HG03280 (cell line): Measurements from ENCODE around the gene ANXA8.

ENCODE experiments used
- ATAC-seq: cut with Tn5 transposase; IDR thresholded peaks from one replicate; pipeline ENCODE4 v1.9.1; 2021; ENCODE audit warnings: mild to moderate bottlenecking, moderate library complexity; ENCODE audit not compliant: unreplicated experiment

The ANXA8 gene

DNA sequence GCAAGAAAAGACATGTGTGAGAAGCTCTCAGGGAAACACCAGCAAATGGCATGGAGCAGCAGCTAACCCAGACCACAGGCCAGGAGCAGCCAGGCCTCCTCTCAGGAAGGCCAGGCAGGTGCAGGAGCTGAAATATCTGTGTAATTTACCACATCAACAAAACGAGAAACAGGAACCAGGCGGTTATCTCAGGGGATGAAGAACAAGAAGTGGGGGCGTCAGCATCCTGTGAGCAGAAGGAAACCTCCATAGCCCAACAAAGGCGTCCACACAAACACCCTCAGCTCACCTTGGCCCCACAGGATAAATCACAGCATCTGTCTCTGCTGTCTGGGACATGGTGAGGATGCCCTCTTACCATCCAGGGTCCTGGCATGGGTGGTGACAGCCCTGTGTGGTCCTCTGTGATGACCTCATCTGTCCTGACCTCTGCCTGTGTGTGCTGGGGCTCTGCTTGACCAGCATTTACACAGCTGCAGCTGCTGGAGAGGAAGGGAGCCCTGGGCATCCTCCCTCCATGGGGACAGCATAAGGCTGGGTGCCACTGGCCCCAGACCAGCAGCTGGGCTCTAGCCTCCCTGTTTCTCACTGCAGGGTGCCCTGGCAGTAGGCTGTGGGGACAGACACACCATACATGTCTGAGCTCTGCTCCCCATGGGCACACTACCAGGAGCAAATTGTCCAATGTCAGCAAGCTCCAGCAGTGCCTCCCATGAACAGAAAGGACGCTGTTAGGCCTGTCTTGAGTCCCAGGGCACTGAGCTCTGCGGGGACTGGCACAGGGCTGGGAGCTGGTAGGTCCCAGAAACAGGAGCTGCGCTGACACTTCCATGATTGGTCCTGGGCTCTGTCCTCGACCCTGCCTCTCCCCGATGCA, 34.6 kb downstream of the ANXA8 start:
- no peak for ATAC-seq

DNA sequence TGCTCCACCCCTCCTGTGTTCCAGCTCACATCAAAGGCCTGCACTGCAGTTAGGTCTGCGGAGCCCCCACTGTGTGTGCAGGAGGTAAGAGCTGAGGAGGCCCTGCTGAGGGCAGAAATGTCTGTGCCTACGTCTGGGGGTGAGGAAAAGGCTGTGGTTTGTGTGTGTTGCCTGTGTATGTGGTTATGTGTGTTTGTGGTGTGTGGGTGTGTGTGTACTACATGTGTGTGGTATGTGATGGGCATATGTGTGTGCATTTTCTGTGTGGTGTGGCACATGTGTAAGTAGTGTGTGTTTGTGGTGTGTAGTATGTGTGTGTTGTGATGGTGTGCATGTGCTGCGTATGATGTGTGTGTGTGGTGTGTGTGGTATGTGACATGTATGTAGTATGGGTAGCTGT, 36.2 kb downstream of the ANXA8 start:
- no peak for ATAC-seq

DNA sequence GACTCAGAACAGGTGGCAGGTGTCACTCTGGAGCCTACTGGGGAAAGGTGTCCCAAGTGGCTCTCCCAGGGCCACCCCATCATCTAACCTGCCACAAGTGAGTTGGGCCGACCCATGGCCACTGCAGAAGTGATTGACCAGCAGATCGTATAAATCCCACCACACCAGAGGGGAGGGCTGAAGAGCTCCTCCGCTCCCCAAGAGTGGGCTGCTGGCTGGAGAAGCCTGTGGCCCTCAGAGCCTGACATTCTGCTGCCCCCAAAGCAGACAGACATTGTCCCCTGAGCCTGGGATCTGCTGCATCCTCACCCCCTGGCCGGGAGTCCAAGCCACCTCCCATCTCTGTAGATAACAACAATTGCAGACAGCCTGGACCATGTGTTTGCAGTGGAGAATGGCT, 36.7 kb downstream of the ANXA8 start:
- ATAC-seq: no peak

DNA sequence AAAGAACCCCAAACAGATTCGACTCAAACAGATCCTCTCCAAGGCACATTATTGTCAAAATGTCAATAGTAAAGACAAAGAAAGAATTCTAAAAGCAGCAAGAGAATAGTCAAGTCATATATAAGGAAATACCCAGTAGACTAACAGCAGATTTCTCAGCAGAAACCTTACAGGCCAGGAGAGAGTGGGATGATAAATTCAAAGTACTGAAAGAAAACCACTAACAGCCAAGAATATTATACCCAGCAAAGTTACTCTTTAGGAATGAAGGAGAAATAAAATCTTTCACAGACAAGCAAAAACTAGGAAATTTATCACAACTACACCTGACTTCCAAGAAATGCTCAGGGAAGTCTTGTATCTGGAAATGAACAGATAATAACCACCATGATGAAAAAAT, 38.2 kb downstream of the ANXA8 start:
- no peak for ATAC-seq

DNA sequence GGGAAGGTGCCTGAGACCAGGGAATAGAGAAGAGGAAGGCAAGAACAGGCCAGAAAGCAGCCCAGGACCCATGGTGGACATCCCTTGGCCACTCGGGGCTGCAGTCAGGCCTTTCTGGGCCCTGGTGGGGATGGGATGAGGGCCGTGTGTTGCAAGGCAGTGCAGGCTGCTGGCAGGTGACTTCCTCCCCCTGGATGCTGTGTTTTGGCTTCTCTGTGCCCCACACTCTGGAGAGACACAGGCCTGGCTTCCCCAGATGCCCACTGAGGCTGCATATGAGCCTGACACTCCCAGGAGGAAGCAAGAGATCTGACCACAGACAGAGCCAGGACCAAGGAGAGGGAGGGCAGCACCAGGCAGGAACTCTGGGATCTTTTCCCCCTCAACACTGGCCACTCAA, 39.9 kb downstream of the ANXA8 start:
- ATAC-seq: no peak

DNA sequence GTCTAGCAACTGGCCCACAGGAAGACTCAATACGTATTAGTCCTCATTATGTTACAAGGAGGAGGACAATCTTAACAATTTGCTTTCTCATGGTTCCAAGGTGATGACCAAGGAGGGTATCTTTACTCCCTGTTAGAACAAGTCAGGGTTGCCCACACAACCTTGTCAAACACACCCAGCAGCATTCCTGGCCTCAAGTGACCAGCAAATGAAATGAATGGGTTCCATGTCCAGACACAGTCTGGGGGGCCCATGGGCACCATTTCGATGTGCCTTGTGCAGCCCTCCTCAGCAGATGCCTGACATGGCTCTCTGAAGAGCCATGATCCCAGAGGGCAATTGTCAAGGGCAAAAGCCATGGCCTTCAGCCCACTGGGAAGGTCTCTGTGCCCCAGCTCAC, 40.8 kb downstream of the ANXA8 start:
- no peak for ATAC-seq

DNA sequence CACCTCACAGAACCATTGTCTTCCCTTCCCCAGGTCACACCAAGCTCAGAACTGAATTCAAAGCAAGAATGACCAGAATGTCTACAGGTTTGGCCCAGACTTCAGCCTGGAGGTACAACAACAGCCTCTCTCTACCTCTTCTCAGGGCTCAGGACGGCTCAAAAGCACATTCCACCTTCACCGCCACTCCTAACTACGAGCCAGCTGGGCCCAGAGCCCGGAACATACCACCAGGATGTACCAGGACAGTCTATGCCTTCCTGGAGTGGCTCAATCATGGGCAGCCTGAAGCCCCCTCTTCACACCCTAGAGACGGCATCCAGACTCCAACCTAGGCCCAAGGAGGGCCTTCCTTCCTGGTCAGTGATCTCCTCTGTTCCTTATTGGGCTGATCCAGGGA, 41.6 kb downstream of the ANXA8 start:
- ATAC-seq: no peak

DNA sequence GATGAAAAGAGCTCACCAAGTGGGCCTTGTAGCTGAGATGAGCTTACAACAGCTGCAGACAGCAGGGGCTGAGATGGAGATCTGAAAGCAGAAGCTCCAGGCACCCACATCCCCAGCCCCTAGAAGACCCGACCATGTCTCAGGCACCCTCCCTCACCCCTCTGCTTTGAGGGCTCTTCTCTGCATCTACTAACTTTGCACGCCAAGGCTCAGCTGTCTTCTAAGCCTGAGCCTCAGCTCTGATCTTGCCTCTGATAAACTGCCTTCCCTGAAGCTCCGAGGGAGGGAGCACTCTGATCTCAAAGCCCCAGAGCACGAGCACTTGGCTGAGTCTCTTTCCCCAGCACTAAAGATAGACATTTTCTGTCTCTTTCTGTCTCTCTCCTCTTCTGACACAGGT, 42.0 kb downstream of the ANXA8 start:
- no peak for ATAC-seq

DNA sequence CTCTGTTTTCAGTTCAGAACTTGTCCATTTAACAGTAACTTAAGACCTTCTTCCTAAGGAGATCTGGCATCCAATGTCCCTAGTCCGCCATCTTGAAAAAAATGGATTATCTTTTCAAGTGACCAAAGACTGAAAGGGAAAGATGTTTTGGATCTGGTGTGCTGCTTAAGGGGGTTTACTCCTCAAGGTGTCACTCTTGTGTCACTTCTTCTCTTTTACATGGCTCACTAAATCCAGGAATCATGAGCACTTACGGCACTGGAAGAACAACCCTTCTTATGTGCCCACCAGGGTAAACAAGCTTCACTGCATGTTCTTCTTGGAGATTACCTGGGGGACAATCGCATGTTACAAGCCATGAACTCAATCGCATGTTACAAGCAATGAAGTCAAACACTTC, 43.7 kb downstream of the ANXA8 start:
- no peak for ATAC-seq

DNA sequence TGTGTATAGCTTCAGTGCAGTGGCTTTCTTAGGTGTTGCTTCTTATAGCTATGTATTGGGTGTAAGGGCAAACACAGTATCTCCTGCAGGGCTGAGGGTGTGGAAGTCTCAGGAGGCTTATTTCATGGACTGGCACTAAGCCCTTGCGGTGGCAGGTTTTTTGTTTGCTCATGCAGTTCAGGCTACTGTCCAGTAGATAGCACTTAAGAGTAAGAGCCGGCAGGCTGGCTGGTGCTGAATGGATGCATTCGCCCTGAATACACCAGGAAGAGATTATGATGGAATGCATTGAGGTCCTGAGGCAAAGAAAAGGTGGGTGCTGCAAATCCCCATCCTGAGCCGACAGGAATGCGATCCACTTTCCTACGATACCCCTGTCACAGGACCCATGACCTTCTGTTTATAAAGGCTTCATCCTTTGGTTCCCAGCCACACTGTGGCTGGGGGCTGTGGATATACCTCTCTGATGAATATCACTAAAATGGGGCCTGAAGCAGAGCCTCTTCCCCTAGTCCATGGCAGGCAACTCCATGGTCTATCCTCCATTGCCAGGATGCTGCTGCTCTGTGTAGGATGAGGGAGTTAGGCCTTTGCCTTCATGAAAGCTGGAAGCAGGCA, 44.9 kb downstream of the ANXA8 start:
- ATAC-seq: no peak

DNA sequence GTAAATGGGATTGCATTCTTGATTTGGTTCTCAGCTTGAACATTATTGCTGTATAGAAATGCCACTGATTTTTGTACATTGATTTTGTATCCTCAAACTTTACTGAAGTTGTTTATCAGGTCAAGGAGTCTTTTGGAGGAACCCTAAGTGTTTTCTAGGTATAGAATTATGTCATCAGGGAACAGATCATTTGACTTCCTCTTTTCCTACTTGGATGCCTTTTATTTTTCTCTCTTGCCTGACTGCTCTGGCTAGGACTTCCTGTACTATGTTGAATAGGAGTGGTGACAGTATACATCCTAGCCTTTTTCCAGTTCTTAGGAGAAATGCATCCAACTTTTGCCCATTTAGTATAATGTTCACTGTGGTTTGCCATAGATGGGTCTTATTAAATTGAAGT, 48.8 kb downstream of the ANXA8 start:
- no peak for ATAC-seq

DNA sequence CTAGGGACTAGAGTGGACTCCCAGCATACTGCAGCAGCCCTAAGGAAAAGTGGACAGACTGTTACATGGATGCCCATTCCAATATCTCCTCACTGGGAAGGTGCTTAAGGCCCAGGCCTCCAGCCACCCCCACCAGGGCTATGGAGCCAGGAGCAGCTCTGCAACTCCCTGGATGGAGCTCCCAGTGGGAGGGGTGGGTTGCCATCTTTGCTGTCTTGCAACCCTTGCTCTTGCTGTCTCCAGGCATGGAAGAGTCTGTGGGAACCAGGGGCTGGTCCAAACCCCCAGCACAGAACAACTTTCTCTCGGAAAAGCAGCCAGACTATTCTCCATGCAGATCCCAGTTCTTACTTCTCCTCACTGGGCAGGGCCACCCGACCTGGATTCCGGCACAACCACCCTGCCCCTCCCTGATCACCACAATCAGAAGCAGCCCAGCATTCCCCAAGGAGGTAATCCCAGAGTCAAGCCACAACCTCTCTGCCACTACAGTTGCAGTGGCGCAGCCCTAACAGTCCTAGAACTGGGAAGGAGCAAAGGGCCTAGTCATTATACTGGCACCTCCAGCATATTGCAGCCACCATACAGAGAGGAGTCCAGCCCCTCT, 58.0 kb downstream of the ANXA8 start:
- ATAC-seq: no peak

DNA sequence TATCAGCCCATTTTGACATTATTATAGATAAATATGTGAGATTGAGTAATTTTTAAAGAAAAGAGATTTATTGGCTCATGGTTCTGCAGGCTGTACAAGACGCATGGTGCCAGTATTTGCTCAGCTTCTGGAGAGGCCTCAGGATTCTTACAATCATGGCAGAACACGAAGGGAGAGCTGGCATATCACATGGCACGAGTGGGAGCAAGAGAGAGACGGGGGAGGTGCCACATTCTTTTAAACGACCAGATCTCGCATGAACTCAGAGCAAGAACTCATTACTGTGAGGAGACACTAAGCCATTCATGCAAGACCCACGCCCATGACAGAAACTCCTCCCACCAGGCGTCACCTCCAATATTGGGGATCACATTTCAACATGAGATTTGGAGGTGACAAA, 59.7 kb downstream of the ANXA8 start:
- no peak for ATAC-seq

DNA sequence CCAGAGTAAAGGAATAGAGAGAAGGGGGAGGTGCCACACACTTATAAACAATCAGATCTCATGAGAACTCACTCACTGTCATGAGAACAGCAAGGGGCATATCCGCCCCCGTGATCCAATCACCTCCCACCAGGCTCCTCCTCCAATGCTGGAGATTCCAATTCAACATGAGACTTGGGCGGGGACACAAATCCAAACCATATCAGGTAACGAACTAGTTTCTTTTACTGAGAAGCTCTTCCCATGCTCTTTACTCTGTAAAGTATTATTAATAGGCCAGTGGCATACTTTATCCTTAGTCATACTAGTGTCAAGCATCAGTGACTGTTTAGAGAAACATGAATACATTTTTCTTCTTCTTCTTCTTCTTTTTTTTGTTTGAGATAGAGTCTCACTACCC, 60.4 kb downstream of the ANXA8 start:
- ATAC-seq: no peak

DNA sequence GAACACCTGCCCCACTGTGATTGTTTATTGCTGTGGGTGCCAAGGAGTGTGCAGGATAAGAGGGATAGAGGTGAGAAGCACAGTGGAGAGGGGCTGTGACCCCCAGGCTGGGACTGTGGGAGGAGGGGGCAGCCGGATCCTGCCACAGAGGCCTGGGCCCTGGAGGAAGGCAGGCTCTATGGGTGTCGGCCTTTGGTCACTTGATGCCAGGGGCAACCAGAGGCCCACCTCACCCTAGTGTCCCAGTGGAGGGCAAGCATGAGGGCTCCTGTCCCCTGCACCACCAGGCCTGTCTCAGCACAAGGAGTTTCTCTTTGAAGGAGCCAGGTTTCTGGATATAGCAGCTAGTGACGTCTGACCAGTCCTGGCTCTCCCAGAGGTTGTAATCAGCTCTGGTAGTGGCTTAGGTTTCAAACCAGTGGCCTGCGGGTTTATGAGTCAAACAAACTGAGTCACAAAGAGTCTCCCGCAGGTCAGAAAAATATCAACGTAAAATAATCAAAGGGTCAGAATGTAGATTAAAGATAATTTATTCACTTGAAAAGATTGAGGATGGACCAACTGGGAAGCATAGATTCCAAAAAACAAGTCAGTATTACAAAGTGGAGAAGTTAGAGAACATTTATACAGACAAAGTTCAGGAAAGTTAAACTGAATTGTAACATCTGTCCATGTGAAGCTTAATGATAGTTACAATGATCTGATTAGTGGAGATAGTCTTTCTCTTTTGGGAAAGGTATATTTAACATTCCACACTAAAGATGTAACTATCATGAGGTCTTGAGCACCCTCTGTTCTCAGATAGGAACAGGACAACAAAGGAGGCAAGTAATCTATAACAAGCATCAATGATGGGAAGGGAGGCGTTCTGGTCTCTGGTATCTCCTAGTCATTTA, 62.6 kb downstream of the ANXA8 start:
- no peak for ATAC-seq

DNA sequence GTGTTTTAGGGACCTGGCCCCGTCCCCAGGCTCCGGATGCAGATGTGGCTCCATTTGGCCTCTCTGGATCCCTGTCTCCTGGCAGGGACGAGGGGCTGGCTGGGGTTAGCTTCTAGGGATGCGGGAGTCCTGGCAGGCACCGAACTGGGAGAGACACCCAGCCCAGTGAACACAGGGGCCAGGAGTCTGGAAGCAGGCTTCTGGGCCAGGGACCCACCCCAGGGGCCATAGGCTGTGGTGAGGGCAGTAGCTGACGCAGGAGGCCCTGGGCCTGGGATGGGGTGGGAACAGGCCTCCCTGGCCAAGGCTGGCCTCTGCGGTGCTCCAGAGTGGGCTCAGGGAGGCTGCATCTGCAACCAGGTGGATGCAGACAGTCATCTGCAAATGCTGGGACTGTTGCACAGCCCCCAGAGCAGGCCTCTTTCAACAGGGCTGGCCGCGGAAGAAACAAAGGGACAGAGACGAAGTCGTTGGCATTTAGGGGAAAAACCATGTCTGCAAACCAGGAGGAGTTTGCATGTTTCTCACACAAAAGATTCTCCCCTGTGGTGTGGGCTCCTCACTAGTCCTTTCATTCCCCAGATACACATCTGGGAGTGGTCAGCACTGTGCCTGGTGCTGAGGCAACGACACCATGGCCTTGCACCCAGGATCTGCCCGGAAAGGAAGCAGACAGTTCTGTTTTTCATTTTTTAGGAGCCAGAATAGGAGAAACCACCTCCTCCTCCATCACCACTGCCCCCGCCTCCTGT, 63.4 kb downstream of the ANXA8 start:
- no peak for ATAC-seq

DNA sequence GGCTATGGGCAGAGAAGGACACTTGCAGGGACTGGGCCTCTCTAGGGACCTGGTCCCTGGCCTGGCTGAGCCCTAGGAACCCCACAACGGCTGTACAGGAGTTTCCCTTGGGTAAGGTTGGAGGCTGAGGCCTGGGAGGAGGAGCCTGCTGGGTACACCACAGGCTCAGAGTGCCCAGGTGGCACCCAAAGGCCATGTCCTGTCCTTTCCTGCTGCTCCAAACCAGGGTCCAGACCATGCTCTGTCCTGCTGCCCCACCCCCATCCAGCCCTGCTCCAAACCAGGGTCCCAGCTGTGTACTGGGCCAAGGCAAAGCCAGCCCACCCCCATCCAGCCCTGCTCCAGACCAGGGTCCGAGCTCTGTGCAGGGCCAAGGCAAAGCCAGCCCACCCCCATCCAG, 64.5 kb downstream of the ANXA8 start:
- ATAC-seq: no peak

DNA sequence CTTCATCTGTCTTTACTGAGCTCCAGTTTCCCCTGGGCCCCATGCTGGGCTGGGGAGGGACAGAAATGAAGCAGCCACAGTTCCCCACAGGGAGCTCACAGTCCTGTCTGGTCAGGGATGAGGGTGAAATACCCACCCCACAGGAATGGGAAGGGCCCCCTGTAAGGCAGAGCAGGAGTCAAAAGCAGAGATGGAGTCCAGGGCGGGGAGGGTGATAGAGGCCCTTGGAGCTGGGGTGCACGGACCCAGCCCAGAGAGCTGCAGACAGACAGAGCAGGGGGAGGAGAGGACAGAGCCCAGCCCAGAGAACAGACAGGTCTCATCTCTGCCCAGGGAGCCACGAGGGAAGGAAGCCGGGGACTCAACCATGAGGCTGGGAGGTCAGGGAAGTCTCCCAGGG, 64.9 kb downstream of the ANXA8 start:
- ATAC-seq: no peak

DNA sequence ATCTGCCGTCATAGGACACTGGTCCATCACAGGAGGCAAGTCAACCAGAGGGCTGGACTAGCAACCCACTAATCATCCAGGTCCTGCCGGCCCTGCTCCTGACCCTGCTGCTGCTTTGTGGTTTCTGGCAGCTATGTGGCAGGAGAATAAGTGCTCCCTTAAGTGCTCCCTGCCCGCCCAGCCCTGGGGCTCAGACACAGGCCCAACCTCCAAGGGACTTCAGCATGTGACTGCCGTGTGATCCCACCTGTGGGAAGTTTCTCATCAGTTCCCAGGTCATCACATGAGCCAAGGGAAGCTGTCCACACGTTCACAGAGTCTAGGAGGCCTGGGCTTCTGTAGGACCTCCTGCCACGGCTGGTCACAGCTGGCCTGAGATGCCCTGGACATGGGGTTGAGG, 65.6 kb downstream of the ANXA8 start:
- ATAC-seq: no peak
